GM18519 (cell line): ENCODE measurements around the gene AMER2.
A peak's percentile ranks its signal among the peaks of the same experiment; 100 is the strongest.
"Not testable (repeated sequence)": the region's sequence is repeated elsewhere in the genome, so short reads cannot be mapped to it uniquely, and the experiment has no call there.

Experiments used
- ATAC-seq: cut with Tn5 transposase; IDR thresholded peaks from one replicate; pipeline ENCODE4 v1.9.1; 2021; ENCODE audit warnings: mild to moderate bottlenecking, moderate library complexity; ENCODE audit not compliant: unreplicated experiment, low FRiP score

AMER2 gene

GRCh38 chr13:25165163-25165562, 6.9 kb downstream of the AMER2 start:
- ATAC-seq = not testable (repeated sequence)

- no peak for ATAC-seq
These were observed 14.4 kb downstream of the AMER2 start for GRCh38 chr13:25157681-25158080.

- no peak for ATAC-seq
These were observed 18.4 kb downstream of the AMER2 start for GRCh38 chr13:25153736-25154135.

- no peak for ATAC-seq
These were observed 20.4 kb downstream of the AMER2 start for GRCh38 chr13:25151626-25152195.

GRCh38 chr13:25149711-25150110, 22.4 kb downstream of the AMER2 start:
- ATAC-seq = no peak

- no peak for ATAC-seq
These were observed 23.7 kb downstream of the AMER2 start for GRCh38 chr13:25148402-25148771.

GRCh38 chr13:25147638-25148401, 24.3 kb downstream of the AMER2 start:
- peak; percentile 75 for ATAC-seq

GRCh38 chr13:25143706-25144105, 28.4 kb downstream of the AMER2 start:
- ATAC-seq = no peak

- no peak for ATAC-seq
These were observed 31.0 kb downstream of the AMER2 start for GRCh38 chr13:25141042-25141441.

GRCh38 chr13:25137788-25138115, 34.3 kb downstream of the AMER2 start:
- ATAC-seq = no peak

GRCh38 chr13:25136880-25137787, 35.0 kb downstream of the AMER2 start:
- ATAC-seq = no peak

GRCh38 chr13:25135896-25136295, 36.2 kb downstream of the AMER2 start:
- no peak for ATAC-seq

GRCh38 chr13:25132751-25133390, 39.2 kb downstream of the AMER2 start:
- ATAC-seq = no peak

- no peak for ATAC-seq
These were observed 40.1 kb downstream of the AMER2 start for GRCh38 chr13:25131881-25132420.

GRCh38 chr13:25130944-25131343, 41.1 kb downstream of the AMER2 start:
- ATAC-seq = no peak

GRCh38 chr13:25118378-25118905, 53.6 kb downstream of the AMER2 start:
- no peak for ATAC-seq

GRCh38 chr13:25117312-25117711, 54.8 kb downstream of the AMER2 start:
- ATAC-seq = no peak

- no peak for ATAC-seq
These were observed 56.0 kb downstream of the AMER2 start for GRCh38 chr13:25116044-25116443.

GRCh38 chr13:25114220-25114619, 57.9 kb downstream of the AMER2 start:
- peak; percentile 65 for ATAC-seq

- no peak for ATAC-seq
These were observed 59.3 kb downstream of the AMER2 start for GRCh38 chr13:25112695-25113255.
